HCT116 (cell line): ENCODE measurements around the gene FIP1L1. TPM values are rescaled to one million over a fixed set of nuclear protein-coding genes. Genes with fewer than 3 reads are reported as not detected.

Experiments
- ATAC-seq: fragments of 200-7000 bp; cut with Tn5 transposase; 2 replicates; pipeline ENCODE4 v1.9.1; 2020; ENCODE audit warnings: mild to moderate bottlenecking, moderate library complexity
- BruUV-seq: library from RNA; stranded (reverse); fragments of 400-500 nt; replicated peaks from 2 replicates; lab custom pipeline; 2021; lab: Mats Ljungman, UMichigan
- CTCF ChIA-PET: fragments of 300-600 bp; sonication (Branson Sonifier 250); formaldehyde crosslinking; loops from one replicate; lab custom pipeline; 2021; ENCODE audit warnings: antibody characterized with exemption; lab: Charles Lee
- POLR2A ChIA-PET: fragments of 300-600, 350-600 bp; sonication (Branson Sonifier 250); formaldehyde crosslinking; loops from one replicate; lab custom pipeline; 2021; ENCODE audit warnings: antibody characterized with exemption; lab: Charles Lee
- RAD21 ChIA-PET, 2 experiments: fragments of 300-600 bp; sonication (Branson Sonifier 250); formaldehyde crosslinking; loops; one replicate each; lab custom pipeline; 2023; ENCODE audit warnings: low total read pairs in 2 of 2; ENCODE audit not compliant: uncharacterized antibody in 2 of 2, unreplicated experiment in 2 of 2, low non-redundant PET in 1 of 2; lab: Charles Lee
- DNase-seq: peaks from one replicate; pipeline ENCODE4 v3.0.0-alpha.2; 2010; ENCODE audit warnings: low read depth, low spot score
- H2AFZ ChIP-seq: fragments of 200-600 bp; shearing (Covaris generic), sonication (generic); 2 replicates; pipeline ENCODE4 v1.6.1; 2017; ENCODE audit warnings: low read depth, mixed run types, mixed read lengths, antibody characterized with exemption, low read length; ENCODE audit not compliant: poor library complexity, severe bottlenecking
- H3K27ac ChIP-seq: 2 replicates; pipeline ENCODE4 v1.5.1; 2012; ENCODE audit warnings: low read depth, low read length
- H3K27me3 ChIP-seq: fragments of 200-600 bp; sonication (generic); 2 replicates; pipeline ENCODE4 v1.6.1; 2016; ENCODE audit warnings: mixed run types, low read length, mixed read lengths; ENCODE audit not compliant: insufficient read depth
- H3K36me3 ChIP-seq, 2 experiments: fragments of 200-500 bp in 1 of 2; fragments of 200-600 bp in 1 of 2; sonication (Bioruptor generic) in 1 of 2; sonication (generic) in 1 of 2; 2 replicates each; pipeline versions ENCODE4 v1.5.1 to v1.6.1; 2014 to 2016; ENCODE audit warnings: low read length in 2 of 2, inconsistent platforms in 1 of 2, mixed read lengths in 1 of 2, mixed run types in 1 of 2; ENCODE audit not compliant: insufficient read depth in 2 of 2, control insufficient read depth in 1 of 2
- H3K4me1 ChIP-seq, 2 experiments: fragments of 200-600 bp in 1 of 2; sonication (generic) in 1 of 2; 2 replicates each; pipeline versions ENCODE4 v1.5.1 to v1.6.1; 2012 to 2017; ENCODE audit warnings: low read length in 2 of 2, inconsistent platforms in 1 of 2, mild to moderate bottlenecking in 1 of 2, mixed read lengths in 1 of 2, mixed run types in 1 of 2, moderate library complexity in 1 of 2; ENCODE audit not compliant: insufficient read depth in 2 of 2, control insufficient read depth in 1 of 2
- H3K4me2 ChIP-seq: fragments of 200-600 bp; sonication (generic); 2 replicates; pipeline ENCODE4 v1.6.1; 2017; ENCODE audit warnings: mixed run types, low read length, mixed read lengths
- H3K4me3 ChIP-seq, 2 experiments: fragments of 200-600 bp in 1 of 2; sonication (generic) in 1 of 2; replicated peaks in 1 of 2; 2 replicates each; pipeline ENCODE4 v1.5.1; 2011 to 2016; ENCODE audit warnings: low read length in 2 of 2, control low read depth in 1 of 2, low read depth in 1 of 2, mild to moderate bottlenecking in 1 of 2, mixed read lengths in 1 of 2, mixed run types in 1 of 2
- H3K79me2 ChIP-seq: fragments of 200-600 bp; sonication (generic); 2 replicates; pipeline ENCODE4 v1.6.1; 2017; ENCODE audit warnings: mild to moderate bottlenecking, mixed run types, low read length, moderate library complexity, mixed read lengths; ENCODE audit not compliant: insufficient read depth
- H3K9ac ChIP-seq: fragments of 200-600 bp; sonication (generic); 2 replicates; pipeline ENCODE4 v1.6.1; 2016; ENCODE audit warnings: low read length, mixed read lengths
- H3K9me2 ChIP-seq: fragments of 200-600 bp; sonication (generic), shearing (Covaris generic); 2 replicates; pipeline ENCODE4 v1.6.1; 2017; ENCODE audit warnings: mixed run types, mild to moderate bottlenecking, moderate library complexity; ENCODE audit not compliant: insufficient read depth
- H3K9me3 ChIP-seq, 2 experiments: fragments of 200-500 bp in 1 of 2; fragments of 200-600 bp in 1 of 2; sonication (Bioruptor generic) in 1 of 2; sonication (generic) in 1 of 2; 2 replicates each; pipeline ENCODE4 v1.6.1; 2014 to 2017; ENCODE audit warnings: low read length in 2 of 2, mixed read lengths in 2 of 2, inconsistent platforms in 1 of 2, low read depth in 1 of 2, mild to moderate bottlenecking in 1 of 2, mixed run types in 1 of 2, moderate library complexity in 1 of 2; ENCODE audit not compliant: control insufficient read depth in 1 of 2, insufficient read depth in 1 of 2
- H4K20me1 ChIP-seq: fragments of 200-600 bp; sonication (generic), shearing (Covaris generic); 2 replicates; pipeline ENCODE4 v1.6.1; 2017; ENCODE audit warnings: mixed run types, mild to moderate bottlenecking, moderate library complexity; ENCODE audit not compliant: insufficient read depth
- CBX3 ChIP-seq: IDR thresholded peaks from 2 replicates; pipeline ENCODE4 v1.6.1; 2012; ENCODE audit warnings: low read depth
- CEBPB ChIP-seq: IDR thresholded peaks from 2 replicates; pipeline ENCODE4 v1.6.1; 2012; ENCODE audit warnings: low read depth
- CTCF ChIP-seq, 3 experiments: fragments of 200-600 bp in 1 of 3; sonication (generic) in 1 of 3; IDR thresholded peaks in 2 of 3; conservative IDR thresholded peaks in 1 of 3; 2 replicates each; pipeline ENCODE4 v1.5.1; 2012 to 2017; ENCODE audit warnings: low read depth in 2 of 3, low read length in 2 of 3, antibody characterized with exemption in 1 of 3, borderline replicate concordance in 1 of 3, control low read depth in 1 of 3, mild to moderate bottlenecking in 1 of 3, mixed read lengths in 1 of 3, mixed run types in 1 of 3, moderate library complexity in 1 of 3; ENCODE audit not compliant: insufficient read depth in 1 of 3
- ELF1 ChIP-seq: IDR thresholded peaks from 2 replicates; pipeline ENCODE4 v1.6.1; 2012; ENCODE audit warnings: low read depth, borderline replicate concordance
- EZH2 ChIP-seq: fragments of 200-600 bp; sonication (generic); IDR thresholded peaks from 2 replicates; pipeline ENCODE4 v1.6.1; 2017; ENCODE audit warnings: antibody characterized with exemption, mixed run types
- EZH2phosphoT487 ChIP-seq: fragments of 200-600 bp; IDR thresholded peaks from 2 replicates; pipeline ENCODE4 v1.6.1; 2018; ENCODE audit warnings: antibody characterized with exemption, borderline replicate concordance
- FOSL1 ChIP-seq: IDR thresholded peaks from 2 replicates; pipeline ENCODE4 v1.6.1; 2012; ENCODE audit warnings: low read depth
- JUND ChIP-seq: IDR thresholded peaks from 2 replicates; pipeline ENCODE4 v1.6.1; 2012
- MAX ChIP-seq: IDR thresholded peaks from 2 replicates; pipeline ENCODE4 v1.6.1; 2012
- YY1 ChIP-seq: IDR thresholded peaks from 2 replicates; pipeline ENCODE4 v1.6.1; 2011; ENCODE audit warnings: low read length, low read depth, moderate library complexity, mild to moderate bottlenecking; ENCODE audit not compliant: insufficient replicate concordance; ENCODE audit errors: extremely low read depth
- ZBTB33 ChIP-seq: IDR thresholded peaks from 2 replicates; pipeline ENCODE4 v1.6.1; 2011; ENCODE audit warnings: mild to moderate bottlenecking, low read length, moderate library complexity; ENCODE audit not compliant: insufficient replicate concordance; ENCODE audit errors: extremely low read depth
- ZFX ChIP-seq: fragments of 450-650 bp; IDR thresholded peaks from 2 replicates; pipeline ENCODE4 v1.6.1; 2017
- ZNF274 ChIP-seq: fragments of 200-500 bp; sonication (Bioruptor generic); IDR thresholded peaks from 2 replicates; pipeline ENCODE4 v1.6.1; 2014; ENCODE audit warnings: mild to moderate bottlenecking, low read depth, low read length, inconsistent platforms
- intact Hi-C: fragments of 100-400 bp; cut with micrococcal nuclease; formaldehyde crosslinking; loops from 2 replicates; pipeline ENCODE4 v1.10.0; 2022
- total RNA-seq: library from RNA; stranded (reverse); gene quantifications from one replicate; pipeline ENCODE4 v1.2.1, GENCODE V29; 2021; ENCODE audit not compliant: unreplicated experiment

Gene FIP1L1
- total RNA-seq, 1 experiment from 2014 or later: 63.6 TPM

- Histone ChIP-seq H3K27me3 (no peaks in the 10 kb centered on the region), H3K27ac (no peak overlapping the region), H2AFZ (no peak overlapping the region), H3K4me1 (peaks cover 0 to 13% of the 10 kb centered on the region in 2 experiments; a peak in 2 of 4 replicates), H3K9me3 (no peaks in the 10 kb centered on the region), H3K4me3 (no peak overlapping the region), H3K9me2 (no peaks in the 10 kb centered on the region), H3K79me2 (no peaks in the 10 kb centered on the region), H3K9ac (no peak overlapping the region), H3K4me2 (no peak overlapping the region; the same call in 1 of the 2 replicates), H4K20me1 (no peaks in the 10 kb centered on the region), H3K36me3 (no peaks in the 10 kb centered on the region)
- TF ChIP-seq ZNF274 (no peak), FOSL1 (peak; percentile 39; the same call in 1 of the 2 replicates)
- ChIA-PET RAD21 (no interaction called here), CTCF (no interaction called here), POLR2A (no interaction called here)
- intact Hi-C loops: no loop called here
- DNase-seq: no peak
- BruUV-seq: no TSS peak
- peak; percentile 44; the same call in 1 of the 2 replicates for ATAC-seq
Measured at GRCh38 chr4:53478671-53479456, 101.4 kb downstream of the FIP1L1 start.

- POLR2A ChIA-PET: no interaction called here
- H3K9me3 ChIP-seq: no peaks in the 10 kb centered on the region
- no TSS peak for BruUV-seq
- no peak overlapping the region for H3K4me3 ChIP-seq
- peaks cover 0 to 13% of the 10 kb centered on the region in 2 experiments; a peak in 2 of 4 replicates for H3K4me1 ChIP-seq
- H3K9me2 ChIP-seq: no peaks in the 10 kb centered on the region
- RAD21 ChIA-PET: no interaction called here
- DNase-seq: no peak
- H3K9ac ChIP-seq: no peak overlapping the region
- no peak; the same call in 1 of the 2 replicates for ATAC-seq
- H3K4me2 ChIP-seq: no peak overlapping the region
- no peaks in the 10 kb centered on the region for H3K27me3 ChIP-seq
- H4K20me1 ChIP-seq: no peaks in the 10 kb centered on the region
- H3K79me2 ChIP-seq: no peaks in the 10 kb centered on the region
- no peaks in the 10 kb centered on the region for H3K36me3 ChIP-seq
- CTCF ChIA-PET: interaction anchor here (1.0 kb wide), 1 partner anchor 10 kb away, joined by 5 read pairs; no protein-coding TSS in a partner anchor
- no peak overlapping the region for H2AFZ ChIP-seq
- no peak overlapping the region for H3K27ac ChIP-seq
- intact Hi-C loops: no loop called here
- TF ChIP-seq ELF1 (no peak), JUND (no peak), EZH2phosphoT487 (no peak), YY1 (no peak), MAX (no peak), CBX3 (no peak), CTCF (IDR thresholded peaks at IDR 0.05 in 2 of 3, conservative IDR thresholded peaks at IDR 0.05 in 1 of 3; ENCODE audit: borderline replicate concordance in 1 of 3, insufficient read depth in 1 of 3, low read depth in 2 of 3, low read length in 2 of 3) (no peak), EZH2 (no peak), ZFX (no peak), CEBPB (no peak), ZNF274 (no peak), ZBTB33 (no peak)
Measured at GRCh38 chr4:53479736-53480525, 102.5 kb downstream of the FIP1L1 start.
